HG03095 (cell line): ENCODE data around the gene SLC25A1.

Experiments
- ATAC-seq: cut with Tn5 transposase; IDR thresholded peaks from one replicate; pipeline ENCODE4 v1.9.1; 2021; ENCODE audit warnings: moderate library complexity; ENCODE audit not compliant: unreplicated experiment

SLC25A1 gene

DNA sequence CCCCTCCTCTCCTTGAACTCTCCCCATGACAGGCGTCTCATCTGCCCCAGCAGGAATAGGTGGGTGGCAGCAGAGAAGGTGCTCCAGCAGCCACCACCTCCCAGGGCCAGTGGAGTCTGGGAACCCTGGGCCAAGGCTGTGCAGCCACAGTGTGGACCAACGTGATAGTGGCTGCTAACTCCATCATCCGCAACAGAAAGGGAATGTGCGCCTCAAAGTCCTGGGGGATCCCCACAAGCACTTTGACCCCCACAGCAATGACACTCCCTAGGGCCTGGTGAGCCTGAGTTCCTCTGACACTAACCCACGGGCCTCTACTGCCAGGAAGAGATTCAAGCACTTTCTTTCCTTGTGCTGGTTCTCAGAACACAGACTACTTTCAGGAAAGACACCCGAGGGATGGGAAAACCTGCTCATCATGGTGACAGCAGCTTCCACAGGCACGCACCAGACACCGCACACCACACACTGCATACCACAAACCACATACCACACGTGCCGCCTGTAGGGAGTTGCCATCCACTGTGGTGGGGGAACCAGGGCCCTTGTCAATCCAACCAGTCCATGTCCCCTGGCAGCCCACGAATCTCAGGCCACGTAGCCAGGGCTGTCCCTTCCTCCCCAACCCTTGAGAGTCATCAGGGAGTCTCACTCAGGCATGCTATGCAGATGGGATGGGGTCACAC is 3.4 kb upstream of the SLC25A1 start:
- no peak for ATAC-seq

DNA sequence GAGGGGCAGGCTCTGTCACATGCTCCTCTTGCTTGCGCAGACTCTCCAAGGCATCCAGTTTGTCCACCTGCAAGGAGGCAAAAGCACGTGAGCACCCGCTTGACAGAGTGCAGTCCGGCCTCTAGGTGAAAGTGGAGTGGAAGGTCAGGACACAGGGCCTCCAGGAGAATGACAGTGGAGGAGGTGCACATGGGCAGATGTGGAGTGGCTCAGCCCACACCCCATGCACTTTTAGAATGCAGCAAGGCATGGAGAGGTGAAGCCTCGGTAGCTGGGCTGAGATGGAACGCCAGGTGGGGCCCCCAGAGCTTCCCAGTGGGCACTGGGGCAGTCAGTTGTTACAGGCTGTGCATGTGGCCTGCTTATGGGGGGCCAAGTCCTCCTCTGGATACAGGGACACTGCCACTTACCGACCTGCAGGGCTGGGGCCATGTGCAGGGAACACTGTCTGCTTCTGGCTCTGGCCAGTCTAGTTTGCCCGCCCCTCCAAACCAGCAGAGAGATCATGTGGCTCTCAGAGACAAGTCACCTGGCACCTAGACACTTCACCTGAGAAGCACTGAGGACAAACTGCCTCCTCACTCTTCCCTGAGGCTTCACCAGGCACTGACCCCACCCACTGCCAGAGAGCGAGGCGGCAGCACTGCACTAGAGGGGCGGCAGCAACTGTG is 2.3 kb upstream of the SLC25A1 start:
- ATAC-seq: no peak

DNA sequence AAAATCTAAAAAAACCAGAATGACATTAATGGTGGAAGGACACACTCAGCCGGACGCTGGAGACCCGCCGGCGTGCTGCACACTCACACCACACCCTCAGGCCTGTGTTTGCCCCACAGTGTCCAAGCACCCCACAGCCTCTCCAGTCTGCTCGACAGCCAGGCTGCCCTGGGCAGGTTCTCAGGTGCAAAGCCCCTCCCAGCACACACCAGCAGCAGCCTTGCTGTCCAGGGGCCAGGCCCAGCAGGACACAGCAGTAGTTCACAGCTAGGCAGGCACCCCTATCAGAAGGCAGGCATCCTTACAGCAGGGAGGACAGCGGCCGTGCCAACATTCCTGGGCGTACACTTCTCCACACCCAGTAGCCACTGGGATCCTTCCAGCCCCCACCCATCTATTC is 1.7 kb upstream of the SLC25A1 start:
- ATAC-seq: no peak

DNA sequence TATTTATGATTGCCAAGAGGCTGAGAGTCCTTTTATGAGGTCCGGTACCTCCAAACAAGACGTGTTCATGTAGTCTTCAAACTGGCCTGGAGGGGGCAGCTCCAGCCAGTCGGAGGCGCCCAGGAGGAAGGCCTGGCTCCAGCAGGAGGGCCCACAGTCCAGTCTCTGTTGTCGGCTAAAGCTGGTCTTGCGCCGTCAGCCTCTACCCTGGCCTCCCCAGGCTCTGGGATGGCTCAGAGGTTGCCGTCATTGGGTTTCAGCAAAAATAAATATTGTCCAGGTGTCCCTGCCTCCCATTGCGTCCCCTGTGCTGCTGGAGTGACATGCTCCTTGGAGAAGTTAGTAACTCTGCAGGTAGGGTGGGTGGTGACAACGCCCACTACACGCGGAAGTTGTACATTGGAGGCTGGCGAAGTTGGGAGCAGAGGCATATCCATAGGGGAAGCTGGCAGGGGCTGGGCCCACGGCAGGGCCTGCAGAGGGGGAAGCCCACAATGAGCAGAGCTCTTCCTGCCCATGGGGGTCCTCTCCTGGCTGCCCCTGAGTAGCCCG is 1.0 kb upstream of the SLC25A1 start:
- no peak for ATAC-seq

DNA sequence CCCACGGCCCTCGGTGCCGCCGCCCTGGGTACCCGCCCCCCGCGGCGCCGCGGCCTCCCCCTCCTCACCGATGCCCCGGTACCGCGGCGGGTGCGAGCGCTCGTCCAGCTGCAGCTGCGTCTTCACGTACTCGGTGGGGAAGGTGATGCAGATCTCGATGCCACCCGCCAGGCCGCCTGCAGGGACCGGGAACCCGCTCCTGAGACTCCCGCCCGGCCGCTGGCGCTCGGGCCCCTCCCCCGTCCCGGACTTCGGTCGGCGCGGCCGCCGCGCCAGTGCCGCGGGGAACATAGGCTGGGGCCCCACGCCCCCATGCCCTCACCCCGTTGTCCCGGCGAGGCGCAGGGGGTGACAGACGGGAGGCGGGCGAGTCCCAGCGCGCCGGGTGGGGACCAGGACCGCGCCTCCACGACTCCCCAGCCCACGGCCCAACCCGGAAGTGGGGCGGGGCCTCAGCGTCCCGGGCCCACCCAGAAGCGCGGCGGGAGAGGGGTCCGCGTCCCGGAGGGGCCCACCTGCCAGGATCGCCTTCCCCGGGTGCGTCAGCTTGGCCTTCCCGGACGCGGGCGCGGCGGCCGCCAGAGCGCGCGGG is 375 bp downstream of the SLC25A1 start:
- peak; percentile 21 for ATAC-seq

DNA sequence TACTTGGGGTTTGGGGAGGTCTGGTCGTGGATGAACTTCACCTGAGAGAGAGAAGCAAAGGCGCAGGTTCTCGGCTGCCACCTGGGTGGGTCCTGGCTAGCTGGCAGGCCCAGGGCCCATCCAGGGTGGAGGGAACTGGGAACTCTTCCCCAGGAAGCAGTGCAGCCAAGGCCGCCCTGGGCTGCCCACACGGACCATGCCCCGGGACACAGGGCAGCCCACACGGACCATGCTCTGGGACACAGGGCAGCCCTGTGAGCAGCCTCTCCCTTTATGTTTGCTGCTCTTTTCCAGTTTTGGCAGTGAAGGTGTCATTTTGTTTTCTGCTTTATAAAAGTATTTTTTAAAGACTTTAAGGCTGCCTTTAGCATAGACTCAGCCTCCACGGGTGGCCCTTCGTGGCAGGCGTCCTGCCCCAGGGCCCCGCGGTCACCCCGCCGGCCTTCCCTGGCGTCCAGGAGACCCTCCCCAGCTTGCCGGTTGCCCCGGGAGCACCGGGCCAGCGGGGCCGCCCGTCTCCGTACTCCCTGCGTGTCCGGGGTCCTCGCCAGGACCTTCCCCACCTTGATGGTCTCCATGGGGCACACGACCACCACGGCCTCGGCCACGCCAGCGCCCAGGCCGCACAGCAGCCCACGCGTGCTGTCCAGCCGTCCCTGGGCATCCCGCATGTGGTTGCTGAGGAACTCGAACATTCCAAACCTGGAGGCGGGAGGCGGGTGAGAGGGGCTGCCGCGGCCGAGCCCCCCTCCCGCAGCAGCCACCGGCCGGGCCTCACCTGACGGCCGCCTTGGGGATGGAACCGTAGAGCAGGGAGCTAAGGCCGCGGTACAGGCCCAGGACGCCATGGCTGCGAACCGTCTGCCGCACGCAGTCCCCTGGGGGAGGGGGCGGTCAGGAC is 1.1 kb downstream of the SLC25A1 start:
- no peak for ATAC-seq

DNA sequence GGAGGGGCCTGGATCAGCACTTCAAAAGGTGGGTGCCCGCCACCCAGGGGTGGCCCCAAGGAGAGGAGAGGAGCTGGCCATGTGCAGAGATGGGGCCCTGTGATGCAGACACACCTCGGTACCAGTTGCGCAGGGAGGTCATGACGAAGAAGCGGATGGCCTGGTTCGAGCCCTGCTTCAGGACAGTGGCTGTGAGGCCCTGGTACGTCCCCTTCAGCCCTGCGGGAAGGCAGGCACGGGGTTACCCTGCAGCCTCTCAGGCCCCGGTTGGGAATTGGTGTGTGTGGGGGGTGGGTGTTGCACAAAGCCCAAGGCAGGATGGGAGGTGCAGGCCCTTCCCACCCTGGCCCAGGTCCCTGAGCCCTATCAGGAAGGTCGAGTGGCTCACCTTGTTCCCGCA is 1.8 kb downstream of the SLC25A1 start:
- no peak for ATAC-seq

DNA sequence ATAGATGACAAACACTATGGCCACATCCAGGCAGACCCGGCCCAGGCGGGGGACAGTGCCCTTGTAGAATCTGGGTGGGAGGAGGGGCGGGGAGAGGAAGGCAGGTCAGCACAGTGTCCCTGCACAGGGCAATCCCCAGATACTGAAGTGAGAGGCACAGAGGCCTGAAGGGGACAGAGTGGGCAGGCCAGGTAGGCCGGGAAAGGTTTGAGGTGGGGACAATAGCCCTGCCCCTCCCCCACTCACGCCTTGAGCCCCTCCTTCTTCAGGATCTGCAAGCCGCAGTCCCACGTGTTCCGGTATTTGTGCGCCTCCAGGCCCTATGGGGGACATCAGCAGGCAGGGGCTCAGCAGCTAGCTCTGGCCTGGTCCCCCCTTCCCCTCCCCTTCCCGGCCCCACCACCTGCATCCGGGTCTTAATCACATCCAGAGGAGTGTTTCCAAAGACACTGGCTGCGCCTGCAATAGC is 2.3 kb downstream of the SLC25A1 start:
- no peak for ATAC-seq

DNA sequence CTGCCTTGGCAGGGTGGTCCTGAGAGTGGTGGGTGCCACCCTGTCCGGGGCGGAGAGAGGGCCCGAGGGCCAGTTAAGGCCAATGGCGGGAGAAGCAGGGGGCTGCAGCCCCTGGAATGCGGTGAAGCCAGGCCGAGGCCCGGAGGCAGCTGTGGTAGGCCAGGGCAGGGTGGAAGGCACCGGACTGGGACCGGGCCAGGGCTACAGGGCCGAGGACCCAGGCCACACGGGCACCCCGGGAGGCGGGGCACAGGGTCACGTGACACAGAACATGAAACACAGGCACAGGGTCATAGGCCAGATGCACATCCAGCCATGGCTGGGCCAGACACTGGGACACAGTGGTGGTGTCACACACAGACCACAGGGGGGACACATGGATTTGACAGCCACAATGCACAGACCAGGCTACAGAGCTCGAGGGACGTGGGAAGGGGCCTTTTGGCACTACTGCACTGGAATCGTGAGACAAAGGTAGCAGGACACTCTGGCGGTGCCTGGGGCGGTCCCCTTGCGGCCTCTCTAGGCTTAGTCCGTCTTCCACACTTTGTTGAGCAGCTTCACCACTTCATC is 2.8 kb downstream of the SLC25A1 start:
- ATAC-seq: no peak

DNA sequence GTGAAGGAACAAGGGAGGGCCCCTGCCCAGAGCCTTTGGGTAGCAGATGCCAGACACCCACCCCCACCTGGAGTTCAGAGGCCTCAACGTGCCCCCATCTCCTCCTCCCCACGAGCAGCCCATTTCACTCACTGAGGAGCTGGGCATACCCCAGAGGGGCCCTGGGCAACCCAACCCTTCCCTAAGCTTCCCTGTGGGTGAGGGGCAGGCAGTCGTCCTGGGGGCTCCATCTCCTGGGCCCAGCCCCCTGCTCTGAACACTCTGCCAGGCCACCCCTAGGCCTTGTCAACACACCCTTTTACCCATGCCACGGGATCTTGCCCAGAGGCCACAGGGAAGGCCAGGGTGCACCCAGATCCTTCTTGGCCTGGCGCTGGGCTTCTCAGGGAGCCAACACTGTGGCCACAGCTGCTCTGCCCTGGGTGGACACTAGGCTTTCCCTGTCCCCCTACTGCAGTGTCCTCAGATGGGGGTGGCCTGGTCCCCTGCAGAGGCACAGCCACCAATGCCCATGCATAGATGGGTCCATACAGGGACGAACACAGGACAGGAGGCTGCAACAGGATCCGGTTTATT is 3.4 kb downstream of the SLC25A1 start:
- ATAC-seq: no peak

DNA sequence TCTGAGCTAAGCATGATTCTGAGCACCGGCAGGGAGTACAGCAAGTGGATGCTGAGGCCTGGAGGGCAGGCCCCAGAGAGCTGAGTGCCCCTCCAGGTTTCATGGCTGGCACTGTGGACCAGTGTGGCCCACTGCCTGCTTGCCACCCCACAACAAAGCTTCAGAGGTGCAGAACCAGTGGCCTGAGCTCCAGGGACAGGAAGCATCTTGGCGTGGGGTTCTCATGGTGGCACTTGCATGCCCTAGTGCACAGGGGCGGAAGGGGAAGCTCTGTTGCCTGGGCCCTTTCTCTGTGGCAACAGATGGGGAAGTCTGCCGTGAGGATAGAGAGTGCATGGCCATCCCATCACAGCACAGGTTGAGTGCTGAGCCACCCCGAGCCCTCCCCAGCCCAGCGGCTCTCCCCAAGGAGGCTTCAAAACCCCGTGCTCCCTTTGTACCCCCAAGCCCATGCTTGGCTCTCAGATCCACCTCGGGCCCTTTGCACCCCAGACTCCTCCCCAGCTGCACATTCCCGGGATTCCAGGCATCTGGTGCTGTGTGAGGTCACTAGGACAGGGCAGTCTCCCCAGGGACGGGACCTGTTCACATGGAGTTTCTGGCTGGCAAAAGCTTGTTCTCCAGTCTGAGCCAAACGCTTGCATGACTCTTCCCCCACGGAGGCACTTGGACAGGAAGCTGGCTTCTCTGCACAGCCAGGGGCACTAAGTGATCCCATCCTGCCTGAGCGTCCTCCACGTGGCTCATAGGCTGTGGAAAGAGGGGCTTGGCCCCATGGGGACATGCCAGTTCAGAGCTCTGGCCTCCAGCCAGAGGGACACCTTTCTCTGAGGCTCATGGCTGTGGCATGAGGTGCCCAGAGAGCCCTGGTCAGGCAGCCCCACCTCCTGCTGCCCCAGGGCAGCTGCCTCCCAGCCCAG is 4.2 kb downstream of the SLC25A1 start:
- ATAC-seq: no peak

DNA sequence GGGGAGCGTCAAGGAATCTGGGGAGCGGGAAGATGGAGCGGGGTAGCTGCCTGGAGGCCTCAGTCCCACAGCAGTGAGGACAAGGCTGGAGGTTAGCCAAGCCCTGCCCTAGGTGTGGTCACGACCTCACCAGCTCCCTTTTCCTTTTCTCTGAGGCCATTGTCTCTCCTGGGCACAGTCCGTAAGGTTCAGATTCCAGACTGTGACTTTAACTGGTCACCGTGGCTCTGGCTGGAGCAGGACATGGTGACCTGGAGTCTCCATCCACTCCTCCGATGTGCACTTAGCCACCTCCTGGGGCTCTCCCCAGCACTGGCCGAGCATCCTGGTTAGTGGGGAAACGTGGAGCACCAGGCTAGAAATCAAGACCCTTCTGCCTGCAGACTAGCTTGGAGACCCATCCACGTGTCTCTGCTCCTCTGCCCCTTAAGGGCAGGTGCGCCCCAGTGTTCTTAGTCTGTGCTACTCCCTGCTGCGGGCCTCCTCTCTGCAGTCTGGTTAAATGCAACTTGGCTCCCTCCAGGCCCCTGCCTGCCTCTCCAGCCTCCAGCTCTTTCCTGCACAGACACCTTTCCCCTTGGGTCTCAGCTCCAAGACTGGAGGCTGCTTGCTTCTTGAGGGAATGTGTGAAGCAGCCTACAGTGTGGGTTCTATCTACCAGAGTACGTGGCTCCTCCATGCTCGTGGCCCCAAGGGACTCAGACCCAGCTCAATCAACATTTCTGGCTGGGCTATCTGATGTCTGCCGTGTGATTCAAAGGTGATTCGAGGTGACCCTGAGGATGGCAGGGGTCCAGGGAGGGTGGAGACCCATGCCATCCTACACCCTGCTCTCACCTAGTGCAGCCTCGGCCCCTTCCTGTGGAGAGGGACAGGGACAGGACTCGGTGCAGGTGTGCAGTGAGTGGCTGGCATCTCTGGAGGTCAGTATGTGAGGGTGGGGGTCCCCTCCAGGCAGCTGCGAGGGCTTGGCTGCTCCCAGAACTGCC is 5.2 kb downstream of the SLC25A1 start:
- ATAC-seq: no peak

DNA sequence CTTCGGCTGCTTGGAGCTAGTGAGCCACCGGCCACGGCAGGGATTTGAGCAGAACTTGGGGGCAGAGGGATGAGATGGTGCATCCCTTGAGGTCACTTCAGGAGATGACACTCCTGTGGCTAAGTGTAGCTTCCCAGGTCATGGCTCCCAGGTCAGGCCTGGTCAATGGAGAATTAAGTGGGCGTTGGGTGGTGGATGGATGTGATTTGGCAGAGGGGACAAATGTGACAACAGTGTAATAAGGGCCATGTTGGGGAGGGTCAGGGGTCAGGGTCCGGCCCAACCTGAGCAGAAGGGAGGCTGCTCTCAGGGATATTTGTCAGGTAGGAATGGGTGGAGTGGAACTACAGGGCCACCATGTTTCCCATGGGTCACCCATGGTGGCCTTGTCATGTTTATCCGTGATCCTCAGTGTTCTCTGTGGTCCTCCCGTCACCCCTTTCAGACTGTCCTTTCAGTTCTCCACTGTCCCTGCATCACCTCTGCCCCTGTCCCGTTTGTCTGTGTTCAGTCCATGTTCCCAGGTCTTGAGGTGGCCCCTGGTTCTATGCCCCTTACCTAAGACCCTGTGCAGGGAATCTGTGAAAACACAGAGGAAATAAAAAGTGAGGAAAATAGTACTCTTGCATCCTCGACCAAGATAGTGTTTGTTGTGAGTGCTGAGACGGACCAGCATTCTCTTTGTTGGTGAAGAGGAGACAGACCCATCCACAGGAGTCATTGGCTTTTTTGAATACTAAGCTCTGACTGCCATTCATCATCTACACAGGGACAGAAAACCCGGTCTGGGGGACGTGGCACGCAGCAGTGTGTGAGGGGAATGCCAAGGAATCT is 6.1 kb downstream of the SLC25A1 start:
- ATAC-seq: no peak

DNA sequence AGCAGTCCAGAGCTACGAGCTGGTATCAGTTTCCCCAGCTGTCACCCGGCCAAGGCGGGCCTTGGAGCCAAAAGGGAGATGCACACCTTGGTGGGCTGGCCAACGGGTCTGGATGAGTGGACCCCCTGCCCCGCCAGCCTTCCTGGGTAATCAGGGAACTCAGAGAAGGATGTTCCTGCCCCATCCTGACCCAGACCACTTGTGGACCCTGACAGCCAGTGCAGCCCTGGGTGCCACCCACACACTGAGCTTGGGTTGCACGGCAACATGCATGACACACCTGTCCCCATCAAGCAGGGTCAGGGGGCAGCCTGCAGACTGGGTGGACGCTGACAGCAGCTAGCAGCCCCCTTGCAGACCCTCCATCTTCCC is 8.6 kb downstream of the SLC25A1 start:
- no peak for ATAC-seq

DNA sequence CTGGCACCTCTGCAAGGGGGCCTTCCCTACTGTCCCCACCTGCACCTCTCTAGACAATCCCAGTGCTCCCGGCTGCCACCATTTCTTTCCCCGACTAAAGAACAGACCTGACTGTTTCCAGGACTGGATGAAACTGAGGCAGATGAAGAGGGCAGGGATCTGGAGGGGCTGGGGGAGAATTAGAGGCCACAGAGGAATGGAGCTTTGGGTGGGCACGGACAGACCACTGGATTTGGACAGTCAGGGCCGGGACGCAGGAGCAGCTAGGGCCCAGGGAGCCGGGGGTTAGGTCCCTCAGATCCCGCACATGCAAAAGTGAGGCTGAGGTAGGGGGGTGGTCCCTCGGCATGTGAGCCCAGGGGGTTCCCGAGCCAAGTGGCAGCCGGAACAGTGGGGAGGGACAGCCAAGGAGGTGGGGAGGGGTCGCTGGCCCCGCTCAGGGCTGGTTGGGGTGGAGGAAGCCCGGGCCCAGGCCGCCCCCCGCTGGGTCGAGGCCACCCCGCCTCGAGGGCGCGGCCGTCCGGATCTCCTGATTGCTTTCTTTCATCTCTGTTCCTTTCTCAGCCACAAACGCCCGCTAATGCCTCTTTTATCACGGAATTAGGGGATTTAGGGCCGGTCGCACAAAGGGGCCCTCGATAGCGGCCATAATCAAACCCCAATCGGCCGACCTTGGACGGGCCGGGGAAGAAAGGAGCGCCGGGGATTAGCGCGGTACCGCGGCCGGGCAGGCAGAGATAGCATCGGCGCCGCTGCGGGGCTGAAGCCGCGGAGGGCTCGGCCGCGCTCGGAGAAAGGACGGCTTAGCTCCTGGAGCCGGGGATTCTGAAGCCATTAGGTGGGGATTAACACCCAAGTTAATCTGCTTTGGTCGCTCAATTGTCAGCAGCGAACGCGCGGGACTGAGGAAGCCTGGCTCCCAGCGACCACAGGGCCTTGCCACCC is 9.3 kb downstream of the SLC25A1 start:
- no peak for ATAC-seq
